ENCODE measurements around the gene KDM4F. TPM values are rescaled to one million over a fixed set of nuclear protein-coding genes. Genes with fewer than 3 reads are reported as not detected.

Gene KDM4F
- polyA plus RNA-seq, 1 donor from 2014 or later = not detected

- no peaks in the 10 kb centered on the region for H3K9me2 ChIP-seq (ENCODE audit: insufficient read depth, low read length)
- no peak overlapping the region for H3K4me3 ChIP-seq (ENCODE audit: low read length)
- no peaks in the 10 kb centered on the region for H3K27me3 ChIP-seq (ENCODE audit: insufficient read depth, low read depth, low read length)
- H3K4me2 ChIP-seq (ENCODE audit: low read length) = no peak overlapping the region
- H3K9me3 ChIP-seq (ENCODE audit: low read length) = no peaks in the 10 kb centered on the region
- no peak overlapping the region for H2AFZ ChIP-seq (ENCODE audit: low read depth, low read length)
- no peaks in the 10 kb centered on the region for H3K79me2 ChIP-seq (replicated peaks; ENCODE audit: insufficient read depth, low read length)
- H3K36me3 ChIP-seq (ENCODE audit: insufficient read depth, low read length) = no peaks in the 10 kb centered on the region
- TF ChIP-seq RAD21 (conservative IDR thresholded peaks at IDR 0.05) (no peak), MXI1 (conservative IDR thresholded peaks at IDR 0.05; ENCODE audit: poor library complexity, severe bottlenecking) (no peak), REST (IDR thresholded peaks at IDR 0.05; ENCODE audit: borderline replicate concordance) (no peak), CTCF (IDR thresholded peaks at IDR 0.05; ENCODE audit: poor library complexity, severe bottlenecking) (no peak), SMC3 (conservative IDR thresholded peaks at IDR 0.05; ENCODE audit: poor library complexity) (no peak), TAF1 (IDR thresholded peaks at IDR 0.05; ENCODE audit: low read depth) (no peak), POLR2AphosphoS5 (IDR thresholded peaks at IDR 0.05) (no peak), EZH2 (IDR thresholded peaks at IDR 0.05; ENCODE audit: borderline replicate concordance, insufficient read depth, low read length, poor library complexity, severe bottlenecking) (no peak), EP300 (conservative IDR thresholded peaks at IDR 0.05; ENCODE audit: poor library complexity, severe bottlenecking) (no peak)
- H4K20me1 ChIP-seq (ENCODE audit: insufficient read depth) = no peaks in the 10 kb centered on the region
- H3K27ac ChIP-seq (ENCODE audit: low read length) = no peak overlapping the region
- H3F3A ChIP-seq (ENCODE audit: insufficient read depth, low read length, poor library complexity, severe bottlenecking) = no peaks in the 10 kb centered on the region
- no peak overlapping the region for H3K9ac ChIP-seq (ENCODE audit: low read length)
Measured at GRCh38 chr11:95095858-95096587, 46.8 kb downstream of the KDM4F start.

GRCh38 chr11:95097209-95097608 lies 48.0 kb downstream of the KDM4F start:
- no peak overlapping the region for H3K9ac ChIP-seq (ENCODE audit: low read length)
- no peaks in the 10 kb centered on the region for H3K9me2 ChIP-seq (ENCODE audit: insufficient read depth, low read length)
- no peaks in the 10 kb centered on the region for H3F3A ChIP-seq (ENCODE audit: insufficient read depth, low read length, poor library complexity, severe bottlenecking)
- no peaks in the 10 kb centered on the region for H3K36me3 ChIP-seq (ENCODE audit: insufficient read depth, low read length)
- H3K27ac ChIP-seq (ENCODE audit: low read length) = no peak overlapping the region
- no peak for TF ChIP-seq REST (IDR thresholded peaks at IDR 0.05; ENCODE audit: borderline replicate concordance)
- TF ChIP-seq TAF1 (IDR thresholded peaks at IDR 0.05; ENCODE audit: low read depth) = no peak
- no peak for TF ChIP-seq RAD21 (conservative IDR thresholded peaks at IDR 0.05)
- no peak for TF ChIP-seq CTCF (IDR thresholded peaks at IDR 0.05; ENCODE audit: poor library complexity, severe bottlenecking)
- TF ChIP-seq EP300 (conservative IDR thresholded peaks at IDR 0.05; ENCODE audit: poor library complexity, severe bottlenecking) = no peak
- no peak for TF ChIP-seq POLR2AphosphoS5 (IDR thresholded peaks at IDR 0.05)
- no peak overlapping the region for H2AFZ ChIP-seq (ENCODE audit: low read depth, low read length)
- no peak overlapping the region for H3K4me3 ChIP-seq (ENCODE audit: low read length)
- no peak overlapping the region for H3K4me2 ChIP-seq (ENCODE audit: low read length)
- no peaks in the 10 kb centered on the region for H3K27me3 ChIP-seq (ENCODE audit: insufficient read depth, low read depth, low read length)
- H3K9me3 ChIP-seq (ENCODE audit: low read length) = no peaks in the 10 kb centered on the region
- H3K79me2 ChIP-seq (replicated peaks; ENCODE audit: insufficient read depth, low read length) = no peaks in the 10 kb centered on the region
- H4K20me1 ChIP-seq (ENCODE audit: insufficient read depth) = no peaks in the 10 kb centered on the region

Data from neural cell (in vitro differentiated cells).